Glutamatergic neuron (in vitro differentiated cells): ENCODE measurements around the gene NLRP9. TPM values are rescaled to one million over a fixed set of nuclear protein-coding genes. Genes with fewer than 3 reads are reported as not detected.

Source experiments
- DNase-seq: peaks from one replicate; pipeline ENCODE4 v3.0.0; 2022
- H3K27ac Mint-ChIP-seq: one replicate; pipeline ENCODE4 v1.8.0; 2020; ENCODE audit warnings: mild to moderate bottlenecking, mixed read lengths, inconsistent platforms; ENCODE audit not compliant: unreplicated experiment
- H3K27me3 Mint-ChIP-seq: one replicate; pipeline ENCODE4 v1.8.0; 2020; ENCODE audit warnings: mild to moderate bottlenecking, moderate library complexity, mixed read lengths, inconsistent platforms; ENCODE audit not compliant: unreplicated experiment
- H3K36me3 Mint-ChIP-seq: one replicate; pipeline ENCODE4 v1.8.0; 2020; ENCODE audit warnings: mild to moderate bottlenecking, mixed read lengths, inconsistent platforms; ENCODE audit not compliant: unreplicated experiment
- H3K4me1 Mint-ChIP-seq: one replicate; pipeline ENCODE4 v1.8.0; 2020; ENCODE audit warnings: mild to moderate bottlenecking, low read depth, mixed read lengths, inconsistent platforms; ENCODE audit not compliant: unreplicated experiment
- H3K4me3 Mint-ChIP-seq: one replicate; pipeline ENCODE4 v1.8.0; 2020; ENCODE audit warnings: mild to moderate bottlenecking, mixed read lengths, inconsistent platforms; ENCODE audit not compliant: unreplicated experiment
- H3K9me3 Mint-ChIP-seq: one replicate; pipeline ENCODE4 v1.8.0; 2020; ENCODE audit warnings: mild to moderate bottlenecking, moderate library complexity, mixed read lengths, inconsistent platforms; ENCODE audit not compliant: unreplicated experiment
- total RNA-seq: library from RNA; stranded (reverse); fragmentation: NEBNext Ultra II Directional; extraction: Animal tissue kit (Norgen Biotek cat#: 25700); gene quantifications from one replicate; pipeline ENCODE4 v1.2.1, GENCODE V29; 2021; ENCODE audit not compliant: unreplicated experiment
- TF ChIP-seq, protein P1 (sequence below): fragments of 200-600 bp; sonication (generic); IDR thresholded peaks from one replicate; pipeline ENCODE4 v1.5.0; 2021; ENCODE audit not compliant: partially characterized antibody, unreplicated experiment

NLRP9 gene
- total RNA-seq, 1 donor from 2014 or later, result not detected

DNA sequence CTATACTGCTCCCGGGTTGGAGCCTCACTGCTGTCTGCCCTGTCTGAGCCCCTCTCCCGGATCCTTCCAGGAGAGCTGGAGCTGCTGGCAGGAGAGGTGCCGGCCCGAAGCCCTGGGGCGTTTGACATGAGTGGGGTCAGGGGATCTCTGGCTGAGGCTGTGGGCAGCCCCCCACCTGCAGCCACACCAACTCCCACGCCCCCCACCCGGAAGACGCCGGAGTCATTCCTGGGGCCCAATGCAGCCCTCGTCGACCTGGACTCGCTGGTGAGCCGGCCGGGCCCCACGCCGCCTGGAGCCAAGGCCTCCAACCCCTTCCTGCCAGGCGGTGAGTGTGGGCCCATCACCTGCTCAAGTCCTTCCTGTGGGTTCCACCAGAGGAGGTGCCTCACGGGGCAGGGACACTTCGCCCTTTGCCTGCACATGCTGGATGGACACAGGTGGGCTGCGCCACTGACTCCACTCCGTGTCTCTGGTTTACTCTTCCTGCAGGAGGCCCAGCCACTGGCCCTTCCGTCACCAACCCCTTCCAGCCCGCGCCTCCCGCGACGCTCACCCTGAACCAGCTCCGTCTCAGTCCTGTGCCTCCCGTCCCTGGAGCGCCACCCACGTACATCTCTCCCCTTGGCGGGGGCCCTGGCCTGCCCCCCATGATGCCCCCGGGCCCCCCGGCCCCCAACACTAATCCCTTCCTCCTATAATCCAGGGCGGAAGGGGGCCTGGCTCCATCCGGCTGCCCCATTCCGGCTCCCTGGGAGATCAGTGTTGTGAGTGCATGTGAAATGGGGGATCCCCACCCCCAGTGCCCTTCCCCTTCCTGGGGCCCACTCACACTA lies 43.3 kb downstream of the NLRP9 start:
- Mint-ChIP-seq H3K4me1 (no peaks in the 10 kb centered on the region), H3K36me3 (no peaks in the 10 kb centered on the region), H3K27me3 (peaks cover 12% of the 10 kb centered on the region), H3K9me3 (peaks cover 4% of the 10 kb centered on the region), H3K4me3 (no peak overlapping the region), H3K27ac (no peak overlapping the region)
- DNase-seq, result no peak
- TF ChIP-seq, protein P1, sequence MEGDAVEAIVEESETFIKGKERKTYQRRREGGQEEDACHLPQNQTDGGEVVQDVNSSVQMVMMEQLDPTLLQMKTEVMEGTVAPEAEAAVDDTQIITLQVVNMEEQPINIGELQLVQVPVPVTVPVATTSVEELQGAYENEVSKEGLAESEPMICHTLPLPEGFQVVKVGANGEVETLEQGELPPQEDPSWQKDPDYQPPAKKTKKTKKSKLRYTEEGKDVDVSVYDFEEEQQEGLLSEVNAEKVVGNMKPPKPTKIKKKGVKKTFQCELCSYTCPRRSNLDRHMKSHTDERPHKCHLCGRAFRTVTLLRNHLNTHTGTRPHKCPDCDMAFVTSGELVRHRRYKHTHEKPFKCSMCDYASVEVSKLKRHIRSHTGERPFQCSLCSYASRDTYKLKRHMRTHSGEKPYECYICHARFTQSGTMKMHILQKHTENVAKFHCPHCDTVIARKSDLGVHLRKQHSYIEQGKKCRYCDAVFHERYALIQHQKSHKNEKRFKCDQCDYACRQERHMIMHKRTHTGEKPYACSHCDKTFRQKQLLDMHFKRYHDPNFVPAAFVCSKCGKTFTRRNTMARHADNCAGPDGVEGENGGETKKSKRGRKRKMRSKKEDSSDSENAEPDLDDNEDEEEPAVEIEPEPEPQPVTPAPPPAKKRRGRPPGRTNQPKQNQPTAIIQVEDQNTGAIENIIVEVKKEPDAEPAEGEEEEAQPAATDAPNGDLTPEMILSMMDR, result no peak

DNA sequence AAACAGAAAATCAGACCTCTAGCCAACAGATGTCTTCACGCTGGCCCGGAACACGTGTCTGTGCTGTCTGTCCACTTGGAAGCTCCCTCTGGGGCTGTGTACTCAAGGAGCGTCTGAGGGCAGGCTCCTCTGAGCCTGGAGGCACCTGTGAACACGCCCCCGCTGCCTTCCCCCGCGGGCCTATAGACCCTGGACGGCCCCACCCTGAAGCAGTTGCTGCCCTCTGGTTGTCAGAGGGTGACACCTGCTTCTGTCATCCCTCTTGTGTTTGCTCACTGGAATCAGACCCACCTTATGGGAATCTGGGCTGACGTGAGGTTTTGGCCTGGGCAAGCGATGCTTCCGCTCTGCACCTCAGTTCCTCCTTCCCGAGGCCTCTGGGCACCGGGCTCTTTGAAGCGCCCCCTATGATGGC lies 44.0 kb downstream of the NLRP9 start:
- no peaks in the 10 kb centered on the region for H3K36me3 Mint-ChIP-seq
- H3K27ac Mint-ChIP-seq, result no peak overlapping the region
- H3K4me1 Mint-ChIP-seq, result no peaks in the 10 kb centered on the region

DNA sequence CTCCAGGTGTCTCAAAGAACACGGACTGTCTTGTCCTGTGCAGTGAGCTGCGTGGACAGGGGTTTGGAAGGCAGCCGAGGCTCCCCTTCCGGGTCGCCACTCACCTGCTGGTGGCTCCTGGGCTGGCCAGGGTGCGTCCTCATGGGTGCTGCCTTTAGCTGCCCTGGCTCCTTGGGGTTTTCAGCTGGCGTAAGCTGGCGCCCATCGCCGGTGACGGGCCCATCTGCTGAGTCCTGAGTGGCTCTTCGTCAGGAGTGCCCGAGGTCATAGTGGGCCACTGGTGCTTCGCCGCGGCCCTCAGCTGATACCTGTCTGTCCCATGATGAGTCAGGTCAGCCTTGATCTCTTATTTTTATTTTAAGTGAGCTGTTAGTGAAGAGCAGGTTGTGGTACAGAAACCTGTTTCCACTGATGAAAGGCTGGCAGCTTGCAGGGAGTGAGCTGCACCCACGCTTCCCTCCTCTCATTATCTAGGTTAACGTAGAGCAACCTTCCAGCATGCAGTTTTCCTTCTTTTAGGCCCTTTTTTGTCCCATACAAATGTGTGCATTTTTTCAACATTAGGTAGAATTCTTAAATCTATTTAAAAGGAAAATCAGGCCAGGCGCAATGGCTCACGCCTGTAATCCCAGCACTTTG lies 44.7 kb downstream of the NLRP9 start:
- no peak overlapping the region for H3K4me3 Mint-ChIP-seq
- H3K4me1 Mint-ChIP-seq, result no peaks in the 10 kb centered on the region
- H3K9me3 Mint-ChIP-seq, result peaks cover 4% of the 10 kb centered on the region
- no peak overlapping the region for H3K27ac Mint-ChIP-seq
- H3K36me3 Mint-ChIP-seq, result no peaks in the 10 kb centered on the region
- no peak for DNase-seq
- TF ChIP-seq, protein P1, result no peak
- peaks cover 10% of the 10 kb centered on the region for H3K27me3 Mint-ChIP-seq

More for the DNA sequence above, 44.0 kb downstream of the NLRP9 start:
- no peak for DNase-seq
- no peak overlapping the region for H3K4me3 Mint-ChIP-seq
- H3K27me3 Mint-ChIP-seq, result peaks cover 12% of the 10 kb centered on the region
- H3K9me3 Mint-ChIP-seq, result peaks cover 4% of the 10 kb centered on the region
- TF ChIP-seq, protein P1, result no peak

DNA sequence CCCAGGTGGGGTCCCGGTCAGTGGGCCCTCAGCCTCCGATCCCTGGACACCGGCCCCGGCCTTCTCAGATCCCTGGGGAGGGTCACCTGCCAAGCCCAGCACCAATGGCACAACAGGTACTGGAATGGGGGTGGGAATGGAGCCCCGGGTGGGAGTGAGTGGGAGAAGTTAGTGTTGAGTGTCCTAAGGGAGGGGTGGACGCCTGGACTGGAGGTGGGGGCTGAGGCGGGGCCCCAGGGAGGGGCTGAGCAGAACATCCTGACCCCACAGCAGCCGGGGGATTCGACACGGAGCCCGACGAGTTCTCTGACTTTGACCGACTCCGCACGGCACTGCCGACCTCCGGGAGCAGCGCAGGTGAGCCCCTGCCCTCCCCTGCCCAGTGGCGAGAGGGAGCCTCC lies 45.5 kb downstream of the NLRP9 start:
- Mint-ChIP-seq H3K27ac (no peak overlapping the region), H3K27me3 (peaks cover 8% of the 10 kb centered on the region), H3K36me3 (no peaks in the 10 kb centered on the region), H3K4me1 (no peaks in the 10 kb centered on the region), H3K4me3 (no peak overlapping the region), H3K9me3 (peaks cover 4% of the 10 kb centered on the region)
- no peak for DNase-seq
- TF ChIP-seq, protein P1, result no peak
